Parathyroid adenoma (tissue), 2 donors: Measurements from ENCODE around the gene TIMM29.
A peak's percentile ranks its signal among the peaks of the same experiment; 100 is the strongest.

Experiments
- H2AFZ ChIP-seq: fragments of 300-600 bp; sonication (generic); one replicate; pipeline ENCODE4 v1.7.0; 2017; ENCODE audit warnings: antibody characterized with exemption, mild to moderate bottlenecking
- H3K27ac ChIP-seq: fragments of 300-600 bp; sonication (generic); one replicate; pipeline ENCODE4 v1.7.0; 2017
- H3K27me3 ChIP-seq: fragments of 300-600 bp; sonication (generic); one replicate; pipeline ENCODE4 v1.7.0; 2017; ENCODE audit warnings: low read length; ENCODE audit not compliant: control insufficient read depth, insufficient read depth
- H3K36me3 ChIP-seq: fragments of 300-600 bp; sonication (generic); one replicate; pipeline ENCODE4 v1.7.0; 2017; ENCODE audit warnings: low read length; ENCODE audit not compliant: control insufficient read depth, insufficient read depth
- H3K4me1 ChIP-seq: fragments of 300-600 bp; sonication (generic); one replicate; pipeline ENCODE4 v1.7.0; 2017; ENCODE audit warnings: control low read depth
- H3K4me2 ChIP-seq: fragments of 300-600 bp; sonication (generic); one replicate; pipeline ENCODE4 v1.7.0; 2017; ENCODE audit warnings: low read length
- H3K4me3 ChIP-seq: fragments of 300-600 bp; sonication (generic); one replicate; pipeline ENCODE4 v1.7.0; 2017; ENCODE audit warnings: low read depth, low read length
- H3K79me2 ChIP-seq: fragments of 300-600 bp; sonication (generic); one replicate; pipeline ENCODE4 v1.7.0; 2017; ENCODE audit warnings: control low read depth
- H3K9ac ChIP-seq: fragments of 300-600 bp; sonication (generic); one replicate; pipeline ENCODE4 v1.7.0; 2017; ENCODE audit warnings: mild to moderate bottlenecking
- H3K9me3 ChIP-seq: fragments of 300-600 bp; sonication (generic); one replicate; pipeline ENCODE4 v1.7.0; 2017; ENCODE audit warnings: low read length; ENCODE audit not compliant: control insufficient read depth
- CTCF ChIP-seq: fragments of 300-600 bp; sonication (generic); IDR thresholded peaks from one replicate; pipeline ENCODE4 v1.7.0; 2017; ENCODE audit warnings: antibody characterized with exemption, mild to moderate bottlenecking
- donor health status: primary hyperparathyroidism.

TIMM29 gene

GRCh38 chr19:10961073-10961860 is 32.7 kb downstream of the TIMM29 start:
- no peaks in the 10 kb centered on the region for H3K27me3 ChIP-seq
- TF ChIP-seq CTCF: no peak
- H3K4me2 ChIP-seq: peak overlapping the region; percentile 95
- no peak overlapping the region for H3K9ac ChIP-seq
- H3K4me1 ChIP-seq: peaks cover 8% of the 10 kb centered on the region
- H3K9me3 ChIP-seq: no peaks in the 10 kb centered on the region
- H3K27ac ChIP-seq: peak overlapping the region; percentile 11
- peak overlapping the region; percentile 61 for H2AFZ ChIP-seq
- no peaks in the 10 kb centered on the region for H3K36me3 ChIP-seq
- H3K79me2 ChIP-seq: peaks cover 42% of the 10 kb centered on the region
- peak overlapping the region; percentile 85 for H3K4me3 ChIP-seq

GRCh38 chr19:10962863-10963262 is 34.3 kb downstream of the TIMM29 start:
- H3K9me3 ChIP-seq: no peaks in the 10 kb centered on the region
- H2AFZ ChIP-seq: no peak overlapping the region
- peaks cover 8% of the 10 kb centered on the region for H3K4me1 ChIP-seq
- H3K27me3 ChIP-seq: no peaks in the 10 kb centered on the region
- H3K79me2 ChIP-seq: peaks cover 46% of the 10 kb centered on the region
- no peaks in the 10 kb centered on the region for H3K36me3 ChIP-seq
- H3K27ac ChIP-seq: no peak overlapping the region
- H3K4me3 ChIP-seq: no peak overlapping the region
- TF ChIP-seq CTCF: no peak
- H3K4me2 ChIP-seq: no peak overlapping the region
- no peak overlapping the region for H3K9ac ChIP-seq

GRCh38 chr19:10963865-10964264 is 35.3 kb downstream of the TIMM29 start:
- Histone ChIP-seq H3K9me3 (no peaks in the 10 kb centered on the region), H3K4me1 (peaks cover 17% of the 10 kb centered on the region), H3K36me3 (no peaks in the 10 kb centered on the region), H3K79me2 (peaks cover 56% of the 10 kb centered on the region), H2AFZ (no peak overlapping the region), H3K27me3 (no peaks in the 10 kb centered on the region), H3K4me2 (peak overlapping the region; percentile 35), H3K27ac (no peak overlapping the region), H3K9ac (no peak overlapping the region), H3K4me3 (no peak overlapping the region)
- no peak for TF ChIP-seq CTCF

- Histone ChIP-seq H2AFZ (no peak overlapping the region), H3K9me3 (no peaks in the 10 kb centered on the region), H3K36me3 (no peaks in the 10 kb centered on the region), H3K27ac (no peak overlapping the region), H3K9ac (no peak overlapping the region), H3K79me2 (peaks cover 61% of the 10 kb centered on the region), H3K4me2 (no peak overlapping the region), H3K4me3 (no peak overlapping the region), H3K4me1 (peaks cover 20% of the 10 kb centered on the region), H3K27me3 (no peaks in the 10 kb centered on the region)
- TF ChIP-seq CTCF: no peak
These were observed 36.3 kb downstream of the TIMM29 start for GRCh38 chr19:10964903-10965302.

GRCh38 chr19:10965398-10965797 is 36.8 kb downstream of the TIMM29 start:
- no peak for TF ChIP-seq CTCF
- no peaks in the 10 kb centered on the region for H3K9me3 ChIP-seq
- no peaks in the 10 kb centered on the region for H3K36me3 ChIP-seq
- no peak overlapping the region for H3K27ac ChIP-seq
- peaks cover 60% of the 10 kb centered on the region for H3K79me2 ChIP-seq
- H3K9ac ChIP-seq: no peak overlapping the region
- peaks cover 20% of the 10 kb centered on the region for H3K4me1 ChIP-seq
- H3K4me3 ChIP-seq: no peak overlapping the region
- no peaks in the 10 kb centered on the region for H3K27me3 ChIP-seq
- no peak overlapping the region for H3K4me2 ChIP-seq
- no peak overlapping the region for H2AFZ ChIP-seq
